ENCODE measurements around the gene CROCC2.

The CROCC2 gene

DNA sequence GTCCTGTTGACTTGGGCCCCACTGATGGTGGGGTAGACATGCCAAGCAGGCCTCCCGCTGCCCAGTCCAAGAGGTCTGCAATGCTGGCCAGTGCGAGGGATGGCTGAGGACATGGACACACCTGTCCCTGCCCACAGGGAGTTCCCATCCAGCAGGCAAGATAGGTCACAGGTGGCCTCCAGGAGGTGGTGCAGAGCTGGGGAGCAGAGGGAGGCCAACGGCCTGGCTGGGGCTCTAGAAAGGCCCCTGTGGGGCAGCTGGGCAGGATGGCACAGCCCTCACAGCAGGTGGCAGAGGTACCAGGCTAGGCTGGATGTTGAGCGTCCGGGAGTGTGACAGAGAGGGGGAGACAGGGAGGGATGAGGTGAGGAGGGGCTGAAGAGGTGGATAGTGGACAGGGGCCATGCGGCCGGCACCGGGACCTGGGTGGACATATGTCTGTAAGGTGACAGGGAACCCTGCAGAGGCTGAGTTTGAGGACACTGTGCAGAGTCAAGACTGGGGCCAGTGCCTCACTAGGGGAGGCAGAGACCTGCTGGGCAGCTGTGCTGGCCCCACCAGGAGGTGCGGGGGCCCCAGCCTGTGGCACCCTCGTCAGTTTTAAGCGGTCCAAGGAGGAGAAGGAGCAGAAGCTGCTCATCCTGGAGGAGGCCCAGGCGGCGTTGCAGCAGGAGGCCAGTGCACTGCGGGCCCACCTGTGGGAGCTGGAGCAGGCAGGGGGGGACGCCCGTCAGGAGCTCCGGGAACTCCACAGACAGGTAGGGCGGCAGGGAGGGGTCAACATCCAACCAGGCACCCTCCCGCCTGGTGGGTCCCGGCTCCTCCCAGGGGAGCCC is 58.0 kb downstream of the CROCC2 start:
- no peak for DNase-seq (ENCODE audit: low read depth)
- TF ChIP-seq CTCF (IDR thresholded peaks at IDR 0.05; ENCODE audit: low read depth, low read length, missing control alignments) = no peak
- H3K4me3 ChIP-seq (ENCODE audit: low read depth, low read length) = no peak overlapping the region
- in situ Hi-C loops (cut with HindIII; ENCODE audit: low sequenced_read_pairs) = no loop called here

DNA sequence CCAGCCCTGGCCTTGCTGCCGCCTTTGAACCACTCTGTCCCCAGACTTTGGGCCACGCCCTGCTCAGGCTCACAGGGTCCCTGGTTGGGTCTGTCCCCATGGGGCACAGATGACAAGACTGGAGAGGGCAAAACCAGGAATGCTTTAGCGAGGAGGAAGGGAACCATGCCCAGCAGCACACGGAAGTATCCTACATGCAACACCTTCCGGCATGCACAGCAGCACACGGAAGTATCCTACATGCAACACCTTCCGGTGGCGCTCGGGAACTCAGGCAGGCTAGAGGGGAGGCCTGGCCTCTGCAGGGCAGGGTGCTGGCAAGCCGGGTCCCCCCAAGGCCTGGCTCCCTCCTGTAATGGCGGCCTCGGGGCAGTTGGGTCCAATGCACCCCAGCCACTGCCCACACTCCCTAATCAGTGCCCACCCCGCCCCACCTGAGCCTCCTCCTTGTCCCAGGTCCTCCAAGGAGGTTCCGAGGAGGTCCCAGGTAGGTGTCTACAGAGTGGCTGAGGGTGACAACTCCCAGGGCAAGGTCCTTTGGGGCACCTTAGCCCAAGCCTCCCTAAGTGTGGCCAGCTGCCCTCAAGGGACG is 58.7 kb downstream of the CROCC2 start:
- TF ChIP-seq CTCF (IDR thresholded peaks at IDR 0.05; ENCODE audit: low read depth, low read length, missing control alignments) = no peak
- H3K4me3 ChIP-seq (ENCODE audit: low read depth, low read length) = no peak overlapping the region
- no peak for DNase-seq (ENCODE audit: low read depth)
- in situ Hi-C loops (cut with HindIII; ENCODE audit: low sequenced_read_pairs) = no loop called here

- DNase-seq (ENCODE audit: low read depth) = no peak
- in situ Hi-C loops (cut with HindIII; ENCODE audit: low sequenced_read_pairs) = no loop called here
- no peak overlapping the region for H3K4me3 ChIP-seq (ENCODE audit: low read depth, low read length)
- no peak for TF ChIP-seq CTCF (IDR thresholded peaks at IDR 0.05; ENCODE audit: low read depth, low read length, missing control alignments)
Observed at GRCh38 chr2:240965296-240965904, 59.3 kb downstream of the CROCC2 start.

DNA sequence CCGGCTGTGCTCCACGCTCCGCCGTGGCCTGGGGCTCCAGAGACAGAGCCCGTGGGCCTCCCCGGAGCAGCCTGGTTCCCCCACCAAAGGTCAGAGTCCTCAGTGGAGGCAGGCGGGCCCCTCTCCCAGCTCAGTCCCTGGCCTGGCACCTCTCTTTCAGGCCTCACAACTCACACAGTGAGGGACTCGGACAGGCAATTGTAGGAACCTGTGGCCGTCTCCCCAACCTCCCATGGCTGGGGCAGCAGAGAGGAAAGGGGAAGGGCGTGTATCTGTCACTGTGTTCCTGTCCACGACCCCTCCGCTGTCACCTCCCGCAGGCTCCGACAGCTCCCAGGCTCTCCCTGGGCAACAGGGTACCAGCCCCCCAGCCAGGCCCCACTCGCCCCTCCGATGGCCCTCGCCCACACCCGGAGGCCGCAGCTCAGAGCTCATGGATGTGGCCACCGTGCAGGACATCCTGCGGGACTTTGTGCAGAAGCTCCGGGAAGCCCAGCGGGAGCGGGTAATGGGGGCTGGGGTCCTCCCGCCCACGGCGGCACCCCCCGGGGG is 59.8 kb downstream of the CROCC2 start:
- DNase-seq (ENCODE audit: low read depth) = no peak
- in situ Hi-C loops (cut with HindIII; ENCODE audit: low sequenced_read_pairs) = no loop called here
- TF ChIP-seq CTCF (IDR thresholded peaks at IDR 0.05; ENCODE audit: low read depth, low read length, missing control alignments) = no peak
- no peak overlapping the region for H3K4me3 ChIP-seq (ENCODE audit: low read depth, low read length)

DNA sequence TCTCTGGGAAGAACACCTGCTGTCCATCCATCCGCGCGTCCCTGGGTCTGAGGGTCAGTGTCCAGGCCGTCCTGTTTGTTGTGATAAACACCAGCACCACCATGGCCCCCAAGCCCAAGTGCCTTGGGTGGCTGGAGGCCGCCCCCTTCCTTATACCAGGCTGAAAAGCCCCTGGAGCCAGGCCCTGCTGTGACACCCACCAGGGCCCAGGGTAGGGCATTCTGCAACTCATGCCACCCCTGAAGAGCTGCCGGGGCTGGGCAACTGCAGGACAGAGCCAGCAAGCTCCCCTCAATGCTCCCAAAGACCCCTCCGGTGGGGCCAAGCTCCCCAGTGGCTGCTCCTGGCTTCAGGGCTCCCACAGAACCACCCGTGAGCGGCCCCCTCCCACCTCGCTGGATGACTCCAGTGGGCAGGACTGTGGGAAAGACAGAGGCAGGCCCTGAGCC is 60.3 kb downstream of the CROCC2 start:
- in situ Hi-C loops (cut with HindIII; ENCODE audit: low sequenced_read_pairs) = no loop called here
- DNase-seq (ENCODE audit: low read depth) = no peak
- no peak overlapping the region for H3K4me3 ChIP-seq (ENCODE audit: low read depth, low read length)
- TF ChIP-seq CTCF (IDR thresholded peaks at IDR 0.05; ENCODE audit: low read depth, low read length, missing control alignments) = no peak

DNA sequence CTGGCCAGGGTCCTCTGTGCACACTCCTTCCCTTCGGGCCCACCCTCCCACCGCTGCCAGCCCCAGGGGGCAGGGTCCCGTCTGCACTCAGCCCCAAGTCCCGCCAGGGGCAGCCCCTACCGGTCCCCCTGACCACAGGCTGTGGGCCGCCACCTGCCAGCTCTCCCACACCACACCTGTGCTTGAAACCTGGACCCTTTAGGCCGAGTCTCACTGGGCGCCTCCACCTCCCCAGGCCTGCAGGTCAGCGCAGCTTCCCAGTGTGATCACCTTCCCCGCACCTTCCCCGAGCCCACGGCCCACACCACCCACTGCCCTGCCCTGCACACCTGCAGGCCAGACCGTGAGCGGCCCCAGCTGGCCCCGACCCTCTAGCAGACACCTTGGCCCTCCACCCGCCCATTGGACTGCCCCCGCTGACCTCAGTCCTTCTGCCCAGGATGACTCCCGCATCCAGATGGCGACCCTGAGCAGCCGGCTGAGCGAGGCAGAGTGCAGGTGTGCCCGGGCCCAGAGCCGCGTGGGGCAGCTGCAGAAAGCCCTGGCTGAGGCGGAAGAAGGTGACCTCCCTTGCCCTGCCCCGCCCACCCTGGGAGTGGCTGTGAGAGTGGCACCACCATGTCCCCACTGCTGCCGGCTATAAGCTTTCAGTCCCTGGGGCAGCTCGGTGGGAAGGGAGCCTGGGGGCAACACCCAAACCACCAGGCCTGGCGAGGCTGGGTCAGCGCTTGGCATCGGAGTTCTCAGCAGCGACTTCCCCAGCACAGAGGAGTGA is 61.0 kb downstream of the CROCC2 start:
- DNase-seq (ENCODE audit: low read depth) = no peak
- H3K4me3 ChIP-seq (ENCODE audit: low read depth, low read length) = no peak overlapping the region
- in situ Hi-C loops (cut with HindIII; ENCODE audit: low sequenced_read_pairs) = no loop called here
- TF ChIP-seq CTCF (IDR thresholded peaks at IDR 0.05; ENCODE audit: low read depth, low read length, missing control alignments) = no peak

Data from astrocyte of the cerebellum (primary cell).